Liver (tissue), 3 donors: ENCODE measurements around the gene ARMC9.

Experiments used
- RAD21 ChIP-seq, 2 donors: IDR thresholded peaks; 2 replicates each; pipeline ENCODE4 v1.6.1; 2016; ENCODE audit warnings: antibody characterized with exemption in 2 of 2, mild to moderate bottlenecking in 2 of 2
- TF ChIP-seq, protein P1 (sequence below): fragments of 150-350 bp; IDR thresholded peaks from 2 replicates; pipeline ENCODE4 v1.5.1; 2017; ENCODE audit warnings: improper control_type of control experiment, low read depth, low read length; ENCODE audit not compliant: missing input control
- TF ChIP-seq, protein P2 (sequence below): IDR thresholded peaks from 2 replicates; pipeline ENCODE4 v1.6.1; 2016; ENCODE audit warnings: antibody characterized with exemption, mild to moderate bottlenecking
- donor health status: healthy.
- donor health status: healthy.

DNA sequence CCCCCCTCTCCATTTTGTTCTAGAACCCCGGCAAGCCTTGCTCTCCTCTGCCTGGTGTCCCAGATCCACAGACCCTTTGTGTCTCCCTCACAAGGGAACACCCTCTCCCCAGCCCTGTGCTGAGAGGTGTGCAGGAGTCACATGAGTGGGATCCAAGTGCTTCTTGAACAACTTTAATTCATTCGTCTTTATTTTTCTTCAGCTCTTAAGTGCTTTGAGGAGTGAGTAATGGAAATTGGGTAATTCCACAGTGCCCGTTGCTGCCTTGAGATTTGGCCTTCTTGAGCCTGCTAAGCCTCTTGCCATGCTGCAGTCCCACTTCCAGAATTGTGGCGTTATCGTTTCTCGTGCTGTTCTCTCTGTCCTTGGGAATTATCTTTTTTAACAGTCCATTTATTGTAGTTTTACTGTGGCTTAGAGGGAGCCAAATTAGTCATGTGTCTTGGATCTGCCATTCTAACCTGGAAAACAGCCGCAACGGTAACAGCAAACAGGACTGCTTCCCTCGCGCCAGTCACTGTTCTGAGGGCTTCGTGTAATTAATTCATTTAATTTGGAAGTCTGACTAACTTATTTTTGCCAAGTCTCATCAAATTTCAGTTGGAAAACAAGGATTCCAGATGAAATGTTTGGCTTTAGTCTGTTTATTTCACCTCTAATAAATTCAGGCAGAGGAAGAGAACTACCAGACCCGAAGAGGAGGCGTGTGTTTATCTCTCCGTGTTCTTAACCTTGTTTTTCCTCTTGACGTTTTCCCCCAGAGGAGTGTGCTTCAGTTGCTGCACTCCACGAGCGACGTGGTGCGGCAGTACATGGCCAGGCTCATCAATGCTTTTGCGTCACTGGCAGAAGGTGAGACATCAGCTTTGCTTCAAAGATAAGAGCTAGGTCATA lies 72.0 kb downstream of the ARMC9 start:
- TF ChIP-seq, protein P1, sequence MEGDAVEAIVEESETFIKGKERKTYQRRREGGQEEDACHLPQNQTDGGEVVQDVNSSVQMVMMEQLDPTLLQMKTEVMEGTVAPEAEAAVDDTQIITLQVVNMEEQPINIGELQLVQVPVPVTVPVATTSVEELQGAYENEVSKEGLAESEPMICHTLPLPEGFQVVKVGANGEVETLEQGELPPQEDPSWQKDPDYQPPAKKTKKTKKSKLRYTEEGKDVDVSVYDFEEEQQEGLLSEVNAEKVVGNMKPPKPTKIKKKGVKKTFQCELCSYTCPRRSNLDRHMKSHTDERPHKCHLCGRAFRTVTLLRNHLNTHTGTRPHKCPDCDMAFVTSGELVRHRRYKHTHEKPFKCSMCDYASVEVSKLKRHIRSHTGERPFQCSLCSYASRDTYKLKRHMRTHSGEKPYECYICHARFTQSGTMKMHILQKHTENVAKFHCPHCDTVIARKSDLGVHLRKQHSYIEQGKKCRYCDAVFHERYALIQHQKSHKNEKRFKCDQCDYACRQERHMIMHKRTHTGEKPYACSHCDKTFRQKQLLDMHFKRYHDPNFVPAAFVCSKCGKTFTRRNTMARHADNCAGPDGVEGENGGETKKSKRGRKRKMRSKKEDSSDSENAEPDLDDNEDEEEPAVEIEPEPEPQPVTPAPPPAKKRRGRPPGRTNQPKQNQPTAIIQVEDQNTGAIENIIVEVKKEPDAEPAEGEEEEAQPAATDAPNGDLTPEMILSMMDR = no peak
- TF ChIP-seq, protein P2, sequence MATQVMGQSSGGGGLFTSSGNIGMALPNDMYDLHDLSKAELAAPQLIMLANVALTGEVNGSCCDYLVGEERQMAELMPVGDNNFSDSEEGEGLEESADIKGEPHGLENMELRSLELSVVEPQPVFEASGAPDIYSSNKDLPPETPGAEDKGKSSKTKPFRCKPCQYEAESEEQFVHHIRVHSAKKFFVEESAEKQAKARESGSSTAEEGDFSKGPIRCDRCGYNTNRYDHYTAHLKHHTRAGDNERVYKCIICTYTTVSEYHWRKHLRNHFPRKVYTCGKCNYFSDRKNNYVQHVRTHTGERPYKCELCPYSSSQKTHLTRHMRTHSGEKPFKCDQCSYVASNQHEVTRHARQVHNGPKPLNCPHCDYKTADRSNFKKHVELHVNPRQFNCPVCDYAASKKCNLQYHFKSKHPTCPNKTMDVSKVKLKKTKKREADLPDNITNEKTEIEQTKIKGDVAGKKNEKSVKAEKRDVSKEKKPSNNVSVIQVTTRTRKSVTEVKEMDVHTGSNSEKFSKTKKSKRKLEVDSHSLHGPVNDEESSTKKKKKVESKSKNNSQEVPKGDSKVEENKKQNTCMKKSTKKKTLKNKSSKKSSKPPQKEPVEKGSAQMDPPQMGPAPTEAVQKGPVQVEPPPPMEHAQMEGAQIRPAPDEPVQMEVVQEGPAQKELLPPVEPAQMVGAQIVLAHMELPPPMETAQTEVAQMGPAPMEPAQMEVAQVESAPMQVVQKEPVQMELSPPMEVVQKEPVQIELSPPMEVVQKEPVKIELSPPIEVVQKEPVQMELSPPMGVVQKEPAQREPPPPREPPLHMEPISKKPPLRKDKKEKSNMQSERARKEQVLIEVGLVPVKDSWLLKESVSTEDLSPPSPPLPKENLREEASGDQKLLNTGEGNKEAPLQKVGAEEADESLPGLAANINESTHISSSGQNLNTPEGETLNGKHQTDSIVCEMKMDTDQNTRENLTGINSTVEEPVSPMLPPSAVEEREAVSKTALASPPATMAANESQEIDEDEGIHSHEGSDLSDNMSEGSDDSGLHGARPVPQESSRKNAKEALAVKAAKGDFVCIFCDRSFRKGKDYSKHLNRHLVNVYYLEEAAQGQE = no peak
- TF ChIP-seq RAD21 (IDR thresholded peaks at IDR 0.05) = no peak
